GM19023 (cell line): ENCODE results near the gene LIN7B.
A peak's percentile ranks its signal among the peaks of the same experiment; 100 is the strongest.
"Not testable (repeated sequence)": the region's sequence is repeated elsewhere in the genome, so short reads cannot be mapped to it uniquely, and the experiment has no call there.

Experiments used
- ATAC-seq: cut with Tn5 transposase; IDR thresholded peaks from one replicate; pipeline ENCODE4 v1.9.1; 2021; ENCODE audit warnings: mild to moderate bottlenecking, moderate library complexity; ENCODE audit not compliant: unreplicated experiment

LIN7B gene

GRCh38 chr19:49141352-49141751 lies 27.2 kb downstream of the LIN7B start:
- no peak for ATAC-seq

GRCh38 chr19:49142866-49143335 lies 28.7 kb downstream of the LIN7B start:
- peak; percentile 94 for ATAC-seq

- no peak for ATAC-seq
Observed at GRCh38 chr19:49145573-49146407, 31.6 kb downstream of the LIN7B start.

- ATAC-seq: not testable (repeated sequence)
Observed at GRCh38 chr19:49146408-49146770, 32.2 kb downstream of the LIN7B start.

- no peak for ATAC-seq
Observed at GRCh38 chr19:49148044-49148682, 34.0 kb downstream of the LIN7B start.

GRCh38 chr19:49148784-49149651 lies 34.8 kb downstream of the LIN7B start:
- no peak for ATAC-seq

GRCh38 chr19:49149652-49150105 lies 35.5 kb downstream of the LIN7B start:
- no peak for ATAC-seq

- ATAC-seq: no peak
Observed at GRCh38 chr19:49150106-49150943, 36.2 kb downstream of the LIN7B start.

GRCh38 chr19:49150944-49151243 lies 36.7 kb downstream of the LIN7B start:
- ATAC-seq: no peak

- ATAC-seq: no peak
Observed at GRCh38 chr19:49151267-49152118, 37.3 kb downstream of the LIN7B start.

- ATAC-seq: no peak
Observed at GRCh38 chr19:49152119-49152550, 38.0 kb downstream of the LIN7B start.

- ATAC-seq: no peak
Observed at GRCh38 chr19:49153167-49153809, 39.1 kb downstream of the LIN7B start.

GRCh38 chr19:49154279-49154678 lies 40.1 kb downstream of the LIN7B start:
- ATAC-seq: no peak

GRCh38 chr19:49155005-49155819 lies 41.0 kb downstream of the LIN7B start, which contains the start of gene HRC:
Gene HRC, minus strand, starts transcription at chr19:49155396. Its CDS starts 159 bp downstream, at chr19:49155237.
- no peak for ATAC-seq

GRCh38 chr19:49155820-49156346 lies 41.7 kb downstream of the LIN7B start:
- no peak for ATAC-seq

GRCh38 chr19:49157445-49158224 lies 43.5 kb downstream of the LIN7B start, which contains the start of gene TRPM4:
Gene TRPM4, plus strand, starts transcription at chr19:49157792. Its CDS starts 75 bp downstream, at chr19:49157867.
- ATAC-seq: no peak
